ENCODE results near the gene MRPL28. TPM values are rescaled to one million over a fixed set of nuclear protein-coding genes. Genes with fewer than 3 reads are reported as not detected.

MRPL28 gene
- total and polyA plus RNA-seq, 2 donors (not counting 3 experiments of a cell fraction or from before 2014, with no cell fraction given), result 104 to 180 TPM

- no peaks in the 10 kb centered on the region for H3K9me3 ChIP-seq (replicated peaks; ENCODE audit: control insufficient read depth, insufficient read depth, low read length)
- H3K4me1 ChIP-seq (ENCODE audit: control insufficient read depth, extremely low read depth, insufficient read depth, low read length), result peaks cover 20% of the 10 kb centered on the region
- dilution Hi-C loops (cut with MboI; ENCODE audit: extremely low pct_ligation_motif_present, low sequenced_read_pairs) (no loop called here), intact Hi-C loops (cut with micrococcal nuclease) (no loop called here)
- no peaks in the 10 kb centered on the region for H4K20me1 ChIP-seq (replicated peaks; ENCODE audit: control insufficient read depth, extremely low read depth, insufficient read depth, low read length)
- ChIA-PET POLR2A (no interaction called here), CTCF (interaction anchor here (1.2 to 2.5 kb wide), 3 partner anchors 9 to 108 kb away, joined by 4 to 7 read pairs (median 4); partner anchors contain the start of gene MRPL28)
- DNase-seq (ENCODE audit: low read depth, low spot score), result no peak
- H3K79me2 ChIP-seq (ENCODE audit: control insufficient read depth, insufficient read depth, low read length), result peaks cover 26% of the 10 kb centered on the region
- no peak for FAIRE-seq
- TF ChIP-seq POLR2A (IDR thresholded peaks at IDR 0.05; ENCODE audit: low read depth, low read length) (no peak), GATA2 (IDR thresholded peaks at IDR 0.05; ENCODE audit: insufficient read depth, insufficient read length, low read depth, low read length) (no peak), CTCF (IDR thresholded peaks at IDR 0.05; ENCODE audit: extremely low read depth in 1 of 2, insufficient read depth in 1 of 2, low read depth in 1 of 2, low read length in 2 of 2) (no peak)
- no peaks in the 10 kb centered on the region for H3K9me1 ChIP-seq (replicated peaks; ENCODE audit: control insufficient read depth, extremely low read depth, insufficient read depth, low read length)
- no peak overlapping the region for H3K9ac ChIP-seq (replicated peaks; ENCODE audit: extremely low read depth, insufficient read depth, low read length)
- no peak overlapping the region for H2AFZ ChIP-seq (ENCODE audit: low read depth, low read length)
- no peaks in the 10 kb centered on the region for H3K27me3 ChIP-seq (ENCODE audit: control insufficient read depth in 2 of 2, insufficient read depth in 2 of 2, low read length in 2 of 2)
- H3K27ac ChIP-seq (ENCODE audit: insufficient read depth, low read depth, low read length), result no peak overlapping the region
- no peak overlapping the region for H3K4me2 ChIP-seq (ENCODE audit: insufficient read depth, low read length)
- H3K4me3 ChIP-seq (replicated peaks in 1 of 3; ENCODE audit: insufficient read depth in 1 of 3, low read depth in 1 of 3, low read length in 3 of 3), result no peak overlapping the region
- H3K36me3 ChIP-seq (ENCODE audit: control insufficient read depth in 2 of 2, extremely low read depth in 1 of 2, insufficient read depth in 2 of 2, low read length in 2 of 2), result peaks cover 1 to 24% of the 10 kb centered on the region in 2 experiments
- BruUV-seq (replicated peaks), result no TSS peak
Measured at GRCh38 chr16:379183-379960, 9.0 kb upstream of the MRPL28 start.

- no peak overlapping the region for H3K4me3 ChIP-seq (replicated peaks in 1 of 3; ENCODE audit: insufficient read depth in 1 of 3, low read depth in 1 of 3, low read length in 3 of 3)
- peaks cover 15% of the 10 kb centered on the region for H3K4me1 ChIP-seq (ENCODE audit: control insufficient read depth, extremely low read depth, insufficient read depth, low read length)
- H3K27ac ChIP-seq (ENCODE audit: insufficient read depth, low read depth, low read length), result no peak overlapping the region
- H2AFZ ChIP-seq (ENCODE audit: low read depth, low read length), result no peak overlapping the region
- no peak for FAIRE-seq
- DNase-seq (ENCODE audit: low read depth, low spot score), result no peak
- no peaks in the 10 kb centered on the region for H4K20me1 ChIP-seq (replicated peaks; ENCODE audit: control insufficient read depth, extremely low read depth, insufficient read depth, low read length)
- BruUV-seq (replicated peaks), result no TSS peak
- POLR2A ChIA-PET, result no interaction called here
- dilution Hi-C loops (cut with MboI; ENCODE audit: extremely low pct_ligation_motif_present, low sequenced_read_pairs), result no loop called here
- no peaks in the 10 kb centered on the region for H3K9me1 ChIP-seq (replicated peaks; ENCODE audit: control insufficient read depth, extremely low read depth, insufficient read depth, low read length)
- H3K79me2 ChIP-seq (ENCODE audit: control insufficient read depth, insufficient read depth, low read length), result peaks cover 26% of the 10 kb centered on the region
- CTCF ChIA-PET, result interaction anchor here (2.5 kb wide), 1 partner anchor 16 kb away, joined by 7 read pairs; no protein-coding TSS in a partner anchor
- H3K4me2 ChIP-seq (ENCODE audit: insufficient read depth, low read length), result no peak overlapping the region
- TF ChIP-seq JUN (IDR thresholded peaks at IDR 0.05; ENCODE audit: borderline replicate concordance, insufficient read depth, insufficient read length, low read depth), result no peak
- TF ChIP-seq FOS (IDR thresholded peaks at IDR 0.05; ENCODE audit: borderline replicate concordance, insufficient read depth, low read length), result no peak
- no peak for TF ChIP-seq MYC (IDR thresholded peaks at IDR 0.05; ENCODE audit: low read depth, low read length)
- no peak for TF ChIP-seq POLR2A (IDR thresholded peaks at IDR 0.05; ENCODE audit: low read depth, low read length)
- no peak for TF ChIP-seq EZH2 (IDR thresholded peaks at IDR 0.05; ENCODE audit: borderline replicate concordance, low read depth, low read length, severe bottlenecking)
- no peak for TF ChIP-seq POLR2AphosphoS5 (IDR thresholded peaks at IDR 0.05; ENCODE audit: insufficient read depth, low read depth, low read length)
- TF ChIP-seq MAX (IDR thresholded peaks at IDR 0.05; ENCODE audit: insufficient read depth, insufficient read length), result no peak
- no peak for TF ChIP-seq CTCF (IDR thresholded peaks at IDR 0.05; ENCODE audit: extremely low read depth in 1 of 2, insufficient read depth in 1 of 2, low read depth in 1 of 2, low read length in 2 of 2)
- no peaks in the 10 kb centered on the region for H3K27me3 ChIP-seq (ENCODE audit: control insufficient read depth in 2 of 2, insufficient read depth in 2 of 2, low read length in 2 of 2)
- intact Hi-C loops (cut with micrococcal nuclease), result no loop called here
- H3K9me3 ChIP-seq (replicated peaks; ENCODE audit: control insufficient read depth, insufficient read depth, low read length), result no peaks in the 10 kb centered on the region
- H3K36me3 ChIP-seq (ENCODE audit: control insufficient read depth in 2 of 2, extremely low read depth in 1 of 2, insufficient read depth in 2 of 2, low read length in 2 of 2), result peaks cover 6 to 30% of the 10 kb centered on the region in 2 experiments
- H3K9ac ChIP-seq (replicated peaks; ENCODE audit: extremely low read depth, insufficient read depth, low read length), result no peak overlapping the region
Measured at GRCh38 chr16:378821-379182, 8.5 kb upstream of the MRPL28 start.

Measured in endothelial cell of umbilical vein (primary cell).